Adrenal gland (tissue), 19 donors: ENCODE results near the gene ZNF221. TPM values are rescaled to one million over a fixed set of nuclear protein-coding genes. Genes with fewer than 3 reads are reported as not detected.

Experiments used
- DNase-seq, 7 donors: peaks; one replicate each; pipeline ENCODE4 v3.0.0-alpha.2; 2019 to 2020
- H3K27ac ChIP-seq, 5 donors: fragments of 200-600 bp; sonication (generic) in 4 of 5; 1 replicate in 3 of 5; 2 replicates in 2 of 5; pipeline versions ENCODE4 v1.5.1 to v1.8.0; 2016 to 2020; ENCODE audit warnings: mild to moderate bottlenecking in 1 of 5
- H3K27me3 ChIP-seq: fragments of 200-600 bp; 2 replicates; pipeline ENCODE4 v1.8.0; 2021
- H3K36me3 ChIP-seq, 2 donors: fragments of 200-600 bp; replicated peaks in 1 of 2; 1 replicate in 1 of 2; 2 replicates in 1 of 2; pipeline versions ENCODE4 v1.5.1 to v1.8.0; 2018 to 2022
- H3K4me1 ChIP-seq, 2 donors: fragments of 200-600 bp; replicated peaks in 1 of 2; 1 replicate in 1 of 2; 2 replicates in 1 of 2; pipeline versions ENCODE4 v1.5.1 to v1.8.0; 2018 to 2021
- H3K4me3 ChIP-seq, 4 donors: fragments of 200-600 bp; sonication (generic) in 3 of 4; one replicate each; pipeline ENCODE4 v1.5.1; 2016 to 2018
- H3K9me3 ChIP-seq, 3 donors: fragments of 200-600 bp; sonication (generic) in 1 of 3; replicated peaks in 1 of 3; 1 replicate in 2 of 3; 2 replicates in 1 of 3; pipeline versions ENCODE4 v1.5.1 to v1.8.0; 2016 to 2021
- CTCF ChIP-seq, 6 experiments: fragments of 450-650 bp in 4 of 6; fragments of 200-600 bp in 2 of 6; sonication (generic) in 1 of 6; IDR thresholded peaks; 1 replicate in 5 of 6; 2 replicates in 1 of 6; pipeline versions ENCODE4 v1.5.1 to v1.8.0; 2016 to 2021; ENCODE audit warnings: antibody characterized with exemption in 6 of 6, mild to moderate bottlenecking in 2 of 6, moderate library complexity in 1 of 6
- POLR2A ChIP-seq, 2 donors: fragments of 450-650 bp; IDR thresholded peaks; one replicate each; pipeline ENCODE4 v1.6.1; 2017; ENCODE audit warnings: antibody characterized with exemption in 2 of 2, mild to moderate bottlenecking in 2 of 2, moderate library complexity in 1 of 2
- WGBS, 4 donors: extraction: QIAGEN DNeasy Blood & Tissue Kit in 2 of 4; methylation state at CpG; one replicate each; pipeline versions ENCODE4 v1.1.5 to v1.1.7; 2013 to 2017; 5-methylcytosine and 5-hydroxymethylcytosine counted together
- intact Hi-C, 2 donors: fragments of 100-400 bp; cut with DNase I; formaldehyde crosslinking; loops; one replicate each; pipeline versions ENCODE4 v1.14.1 to v1.15.0; 2022 to 2023
- long read RNA-seq, 10 donors: library from polyadenylated mRNA in 3 of 10; unstranded in 2 of 10; stranded (forward) in 1 of 10; transcript quantifications; one replicate each; pipeline ENCODE4 v2.0.0 and lab custom pipeline, GENCODE V29; 2021 to 2026
- polyA plus RNA-seq, 3 donors: library from polyadenylated mRNA; stranded (reverse); fragments of 200-250 nt in 2 of 3; fragments of 350-450 nt in 1 of 3; fragmentation: Illumina TruSeq in 1 of 3; extraction: RNeasy Lipid Tissue Mini Kit (QIAGEN cat#74804) in 1 of 3; gene quantifications; one replicate each; pipeline ENCODE4 v1.2.3, GENCODE V29; 2013 to 2014
- total RNA-seq, 9 donors: library from RNA; depleted of rRNA in 4 of 9; stranded (reverse); fragments of >200 nt in 4 of 9; fragments of 120-200 nt in 1 of 9; fragmentation: NEBNext Ultra II Directional in 1 of 9; extraction: Animal tissue kit (Norgen Biotek cat#: 25700) in 1 of 9; gene quantifications; one replicate each; pipeline versions ENCODE4 v1.1.0 to v1.2.4, GENCODE V29; 2013 to 2023
- donor health status: healthy with polysubstance abuse.
- donor health status: Bipolar disorder and iron deficiency.
- donor health status: DM: yes; HTN: yes; CAD: no.
- donor health status: DM: no; HTN: no; CAD: no.
- donor health status: DM: no; HTN: no; CAD: no.
- donor health status: DM: yes; HTN: yes; CAD: no.

ZNF221 gene
- total RNA-seq, result 10 to 100 TPM in 4 of 9 donors, 1 to 10 TPM in 5; 3.8 to 12.8 (median 9.2) TPM
- 1 to 10 TPM; 2.6 to 4.0 (median 3.1) TPM for polyA plus RNA-seq
- long read RNA-seq, donor 1, result 0 reads
- long read RNA-seq, donor 2, result 0 reads
- long read RNA-seq, donor 3, partial matches to known transcripts, result 0 of 1 reads
- long read RNA-seq, donor 3, other reads (novel, unspliced or antisense), result 0 of 1 reads
- long read RNA-seq, donor 4, partial matches to known transcripts, result 0 of 1 reads
- long read RNA-seq, donor 4, other reads (novel, unspliced or antisense), result 0 of 1 reads
- long read RNA-seq, donor 5, partial matches to known transcripts, result 0 of 2 reads
- long read RNA-seq, donor 5, other reads (novel, unspliced or antisense), result 1 of 2 reads
- long read RNA-seq, donor 6, partial matches to known transcripts, result 0 of 2 reads
- long read RNA-seq, donor 6, other reads (novel, unspliced or antisense), result 1 of 2 reads
- long read RNA-seq, donor 7, result 0 reads
- long read RNA-seq, donor 8, result 0 reads
- long read RNA-seq, donor 9, result 0 reads
- long read RNA-seq, donor 10, result 0 reads

DNA sequence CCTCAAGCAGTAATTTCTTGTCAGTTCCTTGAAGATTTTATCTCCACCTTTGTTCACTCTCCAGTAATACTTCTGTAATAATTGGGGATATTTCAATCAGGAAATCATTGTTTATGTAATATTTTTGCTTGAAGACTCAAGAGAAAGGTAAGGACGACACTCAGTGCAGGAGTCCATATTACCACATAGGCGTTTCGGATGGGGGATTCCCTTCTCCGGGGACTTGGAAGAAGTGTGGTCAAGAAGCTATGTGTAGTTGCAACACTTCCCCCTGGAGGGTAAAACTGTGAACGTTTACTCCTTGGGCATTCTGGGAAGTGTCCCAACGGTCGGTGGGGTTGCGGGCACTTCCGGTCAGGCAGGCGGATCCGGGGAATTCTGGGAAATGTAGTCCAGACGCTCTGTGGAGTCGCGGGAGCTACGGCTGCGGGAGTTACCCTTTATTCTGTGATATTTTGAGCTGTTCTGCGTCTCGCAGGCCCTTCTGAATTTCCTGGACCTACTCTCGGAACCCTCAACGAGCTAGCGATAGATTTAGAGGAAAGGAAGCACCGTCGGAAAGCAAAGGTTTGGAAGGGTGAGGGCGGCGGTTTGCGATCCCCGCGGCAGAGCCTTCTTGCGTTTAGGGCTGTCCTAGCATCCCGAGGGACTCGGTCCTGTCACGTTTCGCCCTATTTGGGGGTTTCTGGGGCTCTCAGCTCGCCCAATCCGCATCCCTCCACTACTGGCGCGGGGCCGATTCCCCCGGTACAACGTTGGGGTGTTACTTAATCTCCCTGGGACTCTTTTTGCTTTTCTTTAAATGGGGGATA, at the start of gene ZNF221:
ZNF221 (plus strand) TSS at position 395 of the 812 bp plus-strand sequence. CDS start 11,499 bp downstream, outside the sequence.
- intact Hi-C loops, result no loop called here
- Histone ChIP-seq H3K4me1 (no peaks in the 10 kb centered on the region), H3K27ac (peak within 1 kb of the TSS in 4 of 5 donors; percentile 49 to 72 (median 54)), H3K4me3 (peak within 1 kb of the TSS; percentile 58 to 85 (median 71)), H3K27me3 (no peaks in the 10 kb centered on the region), H3K9me3 (peaks cover 0 to 5% (median 0%) of the 10 kb centered on the region in 3 donors), H3K36me3 (no peaks in the 10 kb centered on the region)
- 0 to 2% (median 0%) methylated on average over 27 to 40 of the region's 40 CpGs for WGBS, 4 donors
- TF ChIP-seq POLR2A (IDR thresholded peaks at IDR 0.05) (peak in 1 of 2 donors; percentile 17), CTCF (IDR thresholded peaks at IDR 0.05) (peak; percentile 15 to 63 (median 45))
- DNase-seq, result peak; percentile 88 to 96 (median 94)

DNA sequence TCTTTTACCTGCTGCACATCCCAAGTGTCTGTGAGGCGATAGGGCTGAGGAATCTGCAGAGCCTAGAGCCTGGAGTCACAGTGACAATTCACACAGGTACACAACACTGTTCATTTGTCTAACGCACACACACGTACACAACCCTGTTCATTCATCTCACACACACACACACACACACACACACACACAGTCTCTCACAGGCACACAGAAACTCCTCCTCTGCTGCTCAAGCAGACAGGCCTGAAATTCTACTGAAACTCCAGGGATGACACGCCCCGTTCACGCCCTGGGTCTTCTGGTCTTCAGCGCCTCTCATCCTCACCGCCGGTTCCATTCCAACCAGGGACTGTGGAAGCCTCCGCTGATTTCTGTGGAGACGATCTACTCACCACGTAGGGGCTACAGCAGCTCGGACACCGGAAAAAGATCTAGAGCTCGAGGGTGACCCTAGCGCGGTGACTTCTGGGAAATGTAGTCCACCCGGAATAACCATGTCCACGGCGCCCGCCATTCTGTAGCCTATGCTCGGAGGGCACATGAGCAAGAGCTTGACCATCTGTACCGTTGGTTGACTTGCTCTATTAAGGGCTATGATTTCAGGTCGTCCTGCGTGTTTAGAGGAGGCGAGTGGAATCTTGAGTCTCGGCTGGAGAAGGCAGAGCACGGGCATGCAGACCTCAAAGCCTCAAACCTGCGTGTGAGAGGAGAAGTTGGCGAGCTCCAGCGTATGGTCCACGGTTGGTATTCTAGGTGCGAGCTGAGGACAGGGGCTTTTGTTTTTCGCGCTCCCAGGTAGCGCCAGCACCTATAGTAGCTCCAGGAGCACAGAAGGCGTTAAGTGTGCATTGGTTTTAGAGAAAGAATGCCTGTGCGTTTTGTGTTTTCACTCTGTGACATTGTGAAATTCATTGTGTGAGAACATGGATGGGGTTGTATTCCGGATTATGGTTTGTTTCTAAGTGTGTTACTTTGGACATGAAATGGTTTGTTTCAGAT, 49.3 kb upstream of the ZNF221 start:
- no peak for TF ChIP-seq POLR2A (IDR thresholded peaks at IDR 0.05)
- TF ChIP-seq CTCF (IDR thresholded peaks at IDR 0.05), result no peak
- intact Hi-C loops, result no loop called here
- H3K27ac ChIP-seq, result no peak overlapping the region
- WGBS, 4 donors, result 15 to 22% (median 16%) methylated on average over 25 to 39 of the region's 39 CpGs
- H3K4me3 ChIP-seq, result peak overlapping the region; percentile 3 to 58 (median 16)
- no peaks in the 10 kb centered on the region for H3K36me3 ChIP-seq
- H3K9me3 ChIP-seq, result peaks cover 0 to 31% (median 0%) of the 10 kb centered on the region in 3 donors
- peaks cover 0 to 10% of the 10 kb centered on the region in 2 donors for H3K4me1 ChIP-seq
- H3K27me3 ChIP-seq, result no peaks in the 10 kb centered on the region
- peak; percentile 66 to 89 (median 79) for DNase-seq

DNA sequence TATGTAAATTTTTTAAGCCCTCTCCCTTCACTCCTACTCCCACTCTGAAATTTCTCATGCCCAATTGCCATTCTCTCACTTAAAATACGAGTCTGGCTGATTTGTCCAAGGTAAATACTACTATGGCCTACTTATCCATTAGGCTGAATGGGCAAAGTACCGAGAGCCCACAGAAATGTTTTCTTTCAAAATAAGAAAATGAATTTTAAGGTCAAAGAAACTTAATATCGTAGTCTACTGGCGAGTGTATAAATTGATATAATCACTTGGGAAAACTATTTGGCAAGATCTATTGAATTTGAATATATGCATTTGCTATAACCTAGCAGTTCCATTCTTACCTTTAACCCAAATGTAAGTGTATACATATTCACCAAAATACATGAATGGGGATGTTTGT, 48.6 kb upstream of the ZNF221 start:
- no peak for DNase-seq
- intact Hi-C loops, result no loop called here
- WGBS, 4 donors, result 88 to 91% (median 90%) methylated on average over 4 of the region's 4 CpGs
- H3K4me1 ChIP-seq, result peaks cover 0 to 10% of the 10 kb centered on the region in 2 donors
- H3K36me3 ChIP-seq, result no peaks in the 10 kb centered on the region
- TF ChIP-seq POLR2A (IDR thresholded peaks at IDR 0.05) (no peak), CTCF (IDR thresholded peaks at IDR 0.05) (no peak)
- no peaks in the 10 kb centered on the region for H3K27me3 ChIP-seq
- no peak overlapping the region for H3K27ac ChIP-seq
- peak overlapping the region in 1 of 4 donors; percentile 58 for H3K4me3 ChIP-seq
- H3K9me3 ChIP-seq, result peaks cover 0 to 36% (median 0%) of the 10 kb centered on the region in 3 donors
